Activated CD8-positive, alpha-beta memory T cell treated with anti-CD3 and anti-CD28 coated beads, Interleukin-2, amount 50 U/mL, for 1 hour (primary cell): ENCODE data around the gene PTPN14.

Experiments used
- DNase-seq: peaks from one replicate; pipeline ENCODE4 v3.0.0-alpha.2; 2020; ENCODE audit errors: extremely low read depth

Gene PTPN14

GRCh38 chr1:214568328-214568727 lies 16.9 kb upstream of the PTPN14 start:
- no peak for DNase-seq

- DNase-seq = no peak
Observed at GRCh38 chr1:214567481-214567980, 16.1 kb upstream of the PTPN14 start.

- DNase-seq = no peak
Observed at GRCh38 chr1:214566158-214567104, 15.0 kb upstream of the PTPN14 start.

GRCh38 chr1:214565310-214565709 lies 13.9 kb upstream of the PTPN14 start:
- DNase-seq = no peak

- DNase-seq = no peak
Observed at GRCh38 chr1:214563881-214564280, 12.5 kb upstream of the PTPN14 start.

GRCh38 chr1:214557952-214558735 lies 6.7 kb upstream of the PTPN14 start:
- no peak for DNase-seq

GRCh38 chr1:214553142-214553710 lies 1.8 kb upstream of the PTPN14 start:
- no peak for DNase-seq

GRCh38 chr1:214552174-214552608 lies 789 bp upstream of the PTPN14 start:
- no peak for DNase-seq

- no peak for DNase-seq
Observed at GRCh38 chr1:214550857-214551435, 456 bp downstream of the PTPN14 start.

GRCh38 chr1:214550013-214550856 lies 1.2 kb downstream of the PTPN14 start:
- no peak for DNase-seq

GRCh38 chr1:214549604-214550003 lies 1.8 kb downstream of the PTPN14 start:
- DNase-seq = no peak

GRCh38 chr1:214548988-214549387 lies 2.4 kb downstream of the PTPN14 start:
- no peak for DNase-seq

- no peak for DNase-seq
Observed at GRCh38 chr1:214548271-214548670, 3.1 kb downstream of the PTPN14 start.

- DNase-seq = no peak
Observed at GRCh38 chr1:214547747-214548146, 3.7 kb downstream of the PTPN14 start.

GRCh38 chr1:214546886-214547641 lies 4.3 kb downstream of the PTPN14 start:
- no peak for DNase-seq

GRCh38 chr1:214546084-214546483 lies 5.3 kb downstream of the PTPN14 start:
- DNase-seq = no peak

GRCh38 chr1:214545293-214545692 lies 6.1 kb downstream of the PTPN14 start:
- no peak for DNase-seq

- DNase-seq = no peak
Observed at GRCh38 chr1:214544791-214545190, 6.6 kb downstream of the PTPN14 start.

GRCh38 chr1:214542275-214543199 lies 8.9 kb downstream of the PTPN14 start:
- no peak for DNase-seq
